ELF-1 (cell line): ENCODE data around the gene ABCG1.
"Not testable (repeated sequence)": the region's sequence is repeated elsewhere in the genome, so short reads cannot be mapped to it uniquely, and the experiment has no call there.

Experiments used
- DNase-seq: peaks from one replicate; pipeline ENCODE4 v3.0.0-alpha.2; 2016; ENCODE audit warnings: low read depth, low spot score

The ABCG1 gene

DNA sequence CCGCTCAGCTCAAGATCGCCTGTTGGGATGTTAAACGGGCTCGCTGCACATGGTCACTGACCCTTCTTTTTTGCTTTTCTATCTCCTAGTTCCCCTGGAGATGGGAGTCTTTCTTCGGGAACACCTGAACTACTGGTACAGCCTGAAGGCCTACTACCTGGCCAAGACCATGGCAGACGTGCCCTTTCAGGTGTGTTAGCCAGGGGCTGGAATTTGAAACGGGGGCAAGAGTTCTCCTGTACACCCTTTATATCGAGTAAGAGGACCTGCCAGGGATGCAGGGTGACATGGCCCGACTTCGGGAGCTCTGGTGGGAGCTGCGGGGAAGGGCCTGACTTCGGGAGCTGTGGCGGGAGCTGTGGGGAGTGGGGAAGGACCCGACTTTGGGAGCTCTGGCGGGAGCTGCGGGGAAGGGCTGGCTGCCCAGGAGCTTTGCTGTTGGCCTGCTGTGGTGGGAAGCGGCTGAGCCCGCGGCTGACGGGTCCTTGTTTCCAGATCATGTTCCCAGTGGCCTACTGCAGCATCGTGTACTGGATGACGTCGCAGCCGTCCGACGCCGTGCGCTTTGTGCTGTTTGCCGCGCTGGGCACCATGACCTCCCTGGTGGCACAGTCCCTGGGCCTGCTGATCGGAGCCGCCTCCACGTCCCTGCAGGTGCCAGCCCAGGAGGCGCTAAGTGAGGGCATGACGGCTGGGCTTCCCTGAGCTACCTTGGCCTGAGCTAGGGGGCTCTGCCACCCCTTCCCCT, 72.2 kb downstream of the ABCG1 start:
- DNase-seq = no peak

DNA sequence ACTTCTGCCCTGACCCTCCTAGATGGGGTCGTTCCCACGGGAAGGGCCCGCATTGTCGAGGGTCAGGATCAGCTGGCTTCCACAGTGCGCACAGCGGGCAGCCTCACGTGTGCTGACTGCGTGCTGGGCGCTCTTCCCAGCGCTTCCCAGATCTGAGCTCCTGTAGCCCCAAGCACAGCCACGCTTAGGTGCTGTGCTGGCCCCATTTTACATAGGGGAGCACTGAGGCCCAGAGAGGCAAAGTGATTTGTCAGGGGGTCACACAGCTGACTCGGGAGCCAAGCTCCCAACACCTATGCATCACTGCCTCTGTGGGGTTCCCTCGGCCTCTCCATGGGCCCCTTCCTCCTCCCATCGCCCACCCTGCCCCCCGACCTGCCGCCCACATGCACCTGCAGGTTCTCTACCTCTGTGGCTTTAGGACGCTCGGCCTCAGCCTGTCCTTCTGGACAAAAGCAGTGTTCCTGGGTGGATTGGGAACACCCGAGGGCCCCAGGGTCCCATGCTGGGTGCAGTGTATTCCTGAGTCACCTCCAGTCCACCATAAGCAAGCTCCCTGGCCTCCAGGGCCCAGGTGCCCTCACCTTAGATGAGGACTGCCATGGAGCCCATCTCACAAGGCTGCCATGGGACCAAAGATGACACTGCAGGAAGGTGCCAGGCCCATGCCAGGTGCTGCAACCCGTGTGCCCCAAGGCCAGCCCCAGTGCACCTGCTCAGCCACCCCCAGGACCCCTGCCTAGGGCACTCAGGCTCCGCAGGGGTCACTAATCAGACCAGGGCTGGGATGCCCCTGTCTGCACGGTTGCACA, 73.0 kb downstream of the ABCG1 start:
- no peak for DNase-seq

DNA sequence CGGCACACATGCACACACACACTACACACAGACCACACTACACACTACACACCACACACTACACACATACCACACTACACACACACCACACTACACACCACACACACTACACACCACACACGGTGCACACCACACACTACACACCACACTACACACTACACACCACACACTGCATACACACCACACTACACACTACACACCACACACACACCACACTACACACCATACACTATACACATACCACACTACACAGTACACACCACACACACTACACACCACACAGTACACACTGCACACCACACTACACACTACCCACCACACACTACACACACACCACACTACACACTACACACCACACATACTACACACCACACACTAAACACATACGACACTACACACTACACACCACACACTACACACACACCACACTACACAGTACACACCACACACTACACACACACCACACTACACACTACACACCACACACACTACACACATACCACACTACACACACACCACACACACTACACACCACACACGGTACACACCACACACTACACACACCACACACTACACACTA, 73.7 kb downstream of the ABCG1 start:
- not testable (repeated sequence) for DNase-seq

DNA sequence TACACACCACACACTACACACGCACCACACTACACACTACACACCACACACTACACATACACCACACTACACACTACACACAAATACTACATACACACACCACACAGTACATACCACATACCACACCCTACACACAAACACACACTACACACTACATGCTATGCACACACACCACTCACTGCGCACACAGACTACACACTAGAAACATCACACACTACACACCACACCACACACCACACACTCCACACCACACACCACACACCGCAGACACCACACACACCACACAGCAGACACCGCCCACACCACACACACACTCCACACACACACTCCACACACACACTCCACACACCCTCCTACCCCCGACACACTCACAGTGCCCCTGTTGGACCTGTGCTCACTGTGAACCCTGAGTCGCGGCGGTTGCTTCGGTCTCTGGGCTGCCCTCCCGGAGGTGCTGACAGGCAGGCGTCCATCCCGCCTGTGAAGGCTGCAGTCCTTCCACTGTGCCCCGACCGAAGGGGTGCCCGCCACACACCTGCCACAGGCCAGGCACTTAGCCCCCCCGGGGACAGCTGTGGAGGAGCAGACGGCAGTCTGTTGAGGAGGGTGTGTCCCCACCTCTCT, 74.8 kb downstream of the ABCG1 start:
- DNase-seq = no peak

DNA sequence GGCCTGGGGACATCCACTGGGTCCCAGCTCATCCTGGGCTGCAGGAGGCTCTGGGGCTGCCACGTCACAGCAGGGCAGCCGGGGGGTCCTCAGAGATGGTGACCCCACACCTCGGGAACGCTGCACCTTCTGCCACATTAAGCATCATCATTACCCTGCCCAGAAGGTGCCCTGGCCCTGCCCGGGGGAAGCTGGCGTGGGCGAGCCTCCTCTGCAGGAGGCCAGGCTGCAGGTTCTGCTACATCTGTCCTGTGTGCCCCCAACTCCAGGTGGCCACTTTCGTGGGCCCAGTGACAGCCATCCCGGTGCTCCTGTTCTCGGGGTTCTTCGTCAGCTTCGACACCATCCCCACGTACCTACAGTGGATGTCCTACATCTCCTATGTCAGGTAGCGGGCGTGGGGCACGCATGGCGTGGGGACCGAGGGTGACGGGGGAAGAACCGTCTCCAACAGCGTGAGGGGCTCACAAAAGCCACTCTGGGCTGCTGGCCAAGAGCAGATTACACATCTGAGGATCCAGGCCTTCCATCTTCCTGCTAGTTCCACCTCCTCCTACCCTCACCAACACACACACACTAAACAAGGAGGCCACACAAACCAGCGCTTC, 75.4 kb downstream of the ABCG1 start:
- no peak for DNase-seq

DNA sequence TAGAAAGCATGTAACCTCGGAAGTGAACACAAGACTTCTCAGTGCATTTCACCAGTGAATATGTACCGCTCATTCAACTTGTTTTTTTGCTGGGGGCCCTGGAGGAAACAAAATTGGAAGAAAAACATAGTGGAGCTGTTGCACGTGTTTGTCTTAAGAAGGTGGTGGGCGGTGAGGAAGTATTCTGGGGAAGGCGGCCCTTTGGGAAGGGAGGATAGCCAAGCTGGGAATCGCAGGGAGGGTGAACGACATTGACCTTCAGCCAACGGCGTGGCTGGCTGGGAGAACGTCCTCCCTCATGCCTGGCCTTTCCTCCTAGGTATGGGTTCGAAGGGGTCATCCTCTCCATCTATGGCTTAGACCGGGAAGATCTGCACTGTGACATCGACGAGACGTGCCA, 76.9 kb downstream of the ABCG1 start:
- DNase-seq = no peak

DNA sequence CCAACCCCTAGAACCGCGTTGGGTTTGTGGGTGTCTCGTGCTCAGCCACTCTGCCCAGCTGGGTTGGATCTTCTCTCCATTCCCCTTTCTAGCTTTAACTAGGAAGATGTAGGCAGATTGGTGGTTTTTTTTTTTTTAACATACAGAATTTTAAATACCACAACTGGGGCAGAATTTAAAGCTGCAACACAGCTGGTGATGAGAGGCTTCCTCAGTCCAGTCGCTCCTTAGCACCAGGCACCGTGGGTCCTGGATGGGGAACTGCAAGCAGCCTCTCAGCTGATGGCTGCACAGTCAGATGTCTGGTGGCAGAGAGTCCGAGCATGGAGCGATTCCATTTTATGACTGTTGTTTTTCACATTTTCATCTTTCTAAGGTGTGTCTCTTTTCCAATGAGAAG, 77.6 kb downstream of the ABCG1 start:
- no peak for DNase-seq

DNA sequence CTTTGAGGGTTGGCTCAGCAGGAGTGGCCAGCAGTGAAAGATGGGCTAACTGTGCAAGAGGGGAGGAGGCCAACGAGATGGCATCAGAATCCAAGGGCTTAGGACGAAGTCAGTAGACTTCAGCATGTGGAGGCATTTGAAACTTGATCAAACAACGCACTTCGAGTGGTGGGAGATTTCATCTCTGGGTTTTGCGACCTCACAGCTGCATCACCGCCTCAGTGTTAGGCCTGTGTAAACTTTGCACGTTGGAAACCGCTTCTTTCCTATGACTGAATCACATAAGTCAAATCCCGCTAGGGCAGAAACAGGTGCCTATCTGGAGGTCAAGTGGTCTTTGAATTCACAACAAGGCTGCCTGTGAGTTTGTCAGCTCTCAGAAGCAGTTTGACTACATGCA, 78.4 kb downstream of the ABCG1 start:
- DNase-seq = no peak

DNA sequence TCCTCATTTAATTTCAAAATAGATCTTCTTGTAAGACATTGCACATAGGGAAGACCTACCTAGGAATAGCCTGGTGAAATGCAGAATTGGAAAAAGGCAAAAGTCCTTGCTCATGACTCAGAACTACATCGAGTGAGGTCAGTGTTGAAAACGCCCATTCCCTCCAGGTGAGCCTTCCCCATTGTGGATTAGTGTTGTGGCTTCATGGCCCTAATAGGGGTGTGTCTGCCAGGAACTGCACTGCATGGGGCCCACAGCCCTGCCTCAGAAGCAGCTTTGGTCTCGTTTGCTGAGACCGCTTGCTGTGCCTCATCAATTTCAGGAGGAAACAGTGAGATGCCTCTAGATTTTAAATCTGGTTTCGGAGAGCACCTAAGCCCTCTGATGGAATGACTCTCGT, 79.3 kb downstream of the ABCG1 start:
- peak; percentile 58 for DNase-seq

DNA sequence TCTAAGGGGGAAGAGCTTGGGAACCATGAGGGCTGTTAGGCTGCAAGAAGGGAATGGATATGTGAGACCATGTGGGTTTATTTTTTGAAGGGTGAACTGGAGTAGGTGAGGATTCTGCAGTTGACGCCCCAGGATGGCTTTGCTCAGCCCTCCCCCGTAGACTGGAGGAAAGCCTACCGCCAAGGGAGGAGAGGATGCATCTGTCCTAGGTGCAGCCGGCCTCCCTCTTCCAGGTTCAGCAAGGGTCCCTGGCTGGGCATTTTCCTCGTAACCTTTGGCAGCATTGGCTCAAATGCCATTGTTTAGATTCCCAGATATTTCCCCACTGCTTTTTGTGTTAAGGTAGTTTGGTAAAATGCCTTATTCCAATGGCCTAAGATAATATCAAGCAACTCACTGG, 79.7 kb downstream of the ABCG1 start:
- DNase-seq = no peak

DNA sequence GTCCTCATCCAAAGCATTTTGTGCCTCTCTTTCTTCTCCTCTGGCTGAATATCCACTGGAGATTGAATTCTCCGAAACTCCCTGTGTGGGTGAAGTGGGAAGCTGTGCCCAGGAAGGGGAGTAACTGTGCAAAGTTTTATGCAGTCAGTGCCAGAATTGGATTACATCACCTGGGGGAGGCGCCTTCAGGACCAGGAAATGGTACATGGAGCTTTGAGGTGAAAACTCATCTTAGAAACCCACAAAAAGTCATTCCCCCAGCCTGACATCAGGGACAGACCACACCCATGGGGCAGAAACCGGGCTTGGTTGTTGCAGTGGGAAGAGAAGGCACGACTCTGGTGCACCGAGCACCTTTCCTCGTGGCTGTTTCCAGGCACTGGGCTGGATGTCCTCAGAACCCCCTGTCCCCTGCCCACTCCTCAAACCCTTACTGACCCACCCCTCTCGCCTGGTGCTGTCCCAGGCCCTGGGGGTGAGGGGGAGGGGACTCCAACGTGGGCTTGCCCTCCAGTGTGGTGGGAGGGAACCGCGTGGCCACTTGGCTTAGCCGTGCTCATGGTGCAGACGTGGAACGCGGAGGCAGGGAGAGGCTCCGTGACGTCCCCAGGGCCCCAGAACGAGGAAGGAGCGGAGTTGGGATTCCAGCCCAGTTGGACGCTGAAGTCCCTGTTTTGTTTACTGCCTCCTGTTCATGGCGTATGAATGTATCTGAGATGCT, 80.5 kb downstream of the ABCG1 start:
- DNase-seq = no peak

DNA sequence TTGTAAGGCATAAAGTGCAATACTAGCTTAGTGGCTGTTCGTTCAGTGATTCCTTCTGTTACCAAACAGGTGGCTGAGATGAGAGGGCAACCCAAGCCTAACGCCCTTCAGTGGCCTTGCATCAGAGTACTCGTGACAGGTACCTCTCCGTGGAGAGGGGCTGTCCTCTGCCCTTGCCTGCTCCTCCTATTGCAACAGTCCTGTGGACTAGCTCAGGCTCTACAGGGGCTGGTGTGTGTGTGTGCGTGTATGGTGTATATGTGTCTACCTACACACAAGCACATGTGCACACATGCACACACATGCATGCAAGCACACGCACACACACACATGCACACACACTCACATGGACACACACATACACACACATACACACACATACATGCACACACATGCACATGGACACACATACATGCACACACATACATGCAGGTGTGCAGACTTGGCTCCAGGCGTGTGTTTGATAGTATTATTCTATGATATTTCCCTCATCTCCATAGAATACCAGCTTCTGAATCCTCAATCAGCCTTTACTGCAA, 81.2 kb downstream of the ABCG1 start:
- no peak for DNase-seq

DNA sequence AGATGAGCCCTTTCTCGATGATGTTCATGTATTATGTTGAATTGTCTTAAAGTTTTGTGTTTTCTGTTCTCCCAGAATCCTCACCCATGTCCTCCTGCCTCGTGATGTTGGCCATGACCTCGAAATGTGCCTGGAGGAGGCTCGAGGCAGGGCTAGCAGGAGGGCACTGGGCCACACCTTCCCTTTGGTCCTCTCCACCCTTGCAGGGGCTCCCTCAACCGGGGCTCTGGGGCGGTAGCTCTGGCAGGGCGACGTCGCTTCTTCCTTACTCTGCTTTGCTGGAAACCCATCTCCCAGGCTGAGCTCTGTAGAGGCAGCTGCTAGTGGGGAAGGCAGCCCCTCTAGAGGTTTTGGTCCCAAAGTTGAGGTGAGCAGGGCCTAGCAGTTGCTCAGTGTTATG, 82.0 kb downstream of the ABCG1 start:
- DNase-seq = no peak

DNA sequence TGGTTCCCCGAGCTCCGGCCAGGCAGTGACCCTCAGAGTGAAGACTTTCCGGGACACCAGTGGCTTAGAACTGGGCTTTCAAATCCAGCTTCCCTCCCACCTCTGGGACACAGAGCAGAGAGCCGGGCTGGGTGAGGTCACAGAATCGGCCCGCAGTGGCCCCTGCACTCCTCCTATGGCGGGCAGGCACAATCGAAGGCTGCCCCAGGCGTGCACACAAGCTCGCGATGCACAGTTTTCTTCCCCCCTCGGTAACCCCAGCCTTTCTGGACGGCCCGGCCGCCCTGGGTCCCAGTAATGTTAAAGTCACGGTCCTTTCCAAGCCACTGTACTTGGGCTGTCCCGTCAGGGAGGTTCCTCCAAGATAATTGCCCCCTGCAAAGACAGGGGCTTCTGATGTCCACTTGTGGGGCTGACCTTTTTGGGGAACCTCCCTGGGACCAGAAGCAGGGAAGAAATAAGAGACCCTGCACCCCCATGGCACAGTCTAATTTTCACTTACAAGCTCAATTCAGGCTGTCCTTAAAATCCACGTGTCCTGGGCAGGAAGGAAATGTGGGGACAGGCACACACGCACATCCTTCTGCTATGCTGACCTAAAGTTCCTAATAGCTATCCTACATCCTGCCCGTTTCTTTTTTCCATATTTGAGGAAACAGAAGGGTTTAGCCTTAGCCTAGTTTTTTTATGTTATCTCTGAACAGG, 82.6 kb downstream of the ABCG1 start:
- DNase-seq = no peak

DNA sequence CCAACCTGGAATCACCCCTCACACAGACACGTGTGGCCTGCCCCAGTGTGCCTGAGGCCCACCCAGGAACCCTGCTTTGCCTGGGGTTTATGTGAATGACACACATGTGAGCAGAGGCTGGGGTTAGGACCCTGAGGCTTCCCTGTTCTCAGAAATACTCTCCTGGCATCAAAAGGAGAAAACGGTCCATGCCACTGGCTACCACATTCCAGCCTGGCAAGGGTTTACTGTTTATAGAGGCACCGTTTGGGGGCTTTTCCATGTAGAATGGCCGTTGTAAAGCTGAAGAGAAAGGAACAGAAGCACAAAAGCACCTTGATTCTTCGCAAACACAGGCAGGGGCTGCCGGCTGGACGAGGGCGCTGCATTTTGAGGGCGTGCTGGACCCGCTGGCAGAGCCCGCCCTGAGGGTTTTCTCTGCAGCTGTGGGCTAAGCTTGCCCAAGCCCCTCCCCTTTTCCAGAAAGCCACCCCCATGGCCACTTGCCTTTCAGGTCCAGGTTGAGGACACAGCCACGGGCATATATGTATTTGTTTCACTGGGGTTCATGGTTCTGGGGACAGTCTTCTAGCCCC, 83.2 kb downstream of the ABCG1 start:
- no peak for DNase-seq

DNA sequence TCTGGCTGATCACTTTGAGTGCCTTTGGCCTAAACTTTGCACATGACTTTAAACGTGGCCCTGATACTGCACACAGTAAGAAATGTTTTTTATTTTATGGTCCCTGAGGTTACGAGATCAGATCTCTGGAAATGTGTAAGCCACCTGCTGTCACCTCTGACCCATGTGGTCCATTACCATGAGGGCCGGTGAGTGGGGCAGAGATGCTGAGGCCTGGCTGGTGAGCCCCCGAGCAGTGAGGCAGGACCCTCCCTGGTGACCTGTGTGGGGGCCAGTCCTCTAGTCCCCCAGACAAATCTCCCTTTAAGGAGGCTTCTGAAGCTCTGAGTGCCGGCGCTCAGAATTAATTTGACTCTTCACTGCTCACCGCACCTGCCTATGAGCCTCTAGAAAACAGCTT, 83.9 kb downstream of the ABCG1 start:
- no peak for DNase-seq

DNA sequence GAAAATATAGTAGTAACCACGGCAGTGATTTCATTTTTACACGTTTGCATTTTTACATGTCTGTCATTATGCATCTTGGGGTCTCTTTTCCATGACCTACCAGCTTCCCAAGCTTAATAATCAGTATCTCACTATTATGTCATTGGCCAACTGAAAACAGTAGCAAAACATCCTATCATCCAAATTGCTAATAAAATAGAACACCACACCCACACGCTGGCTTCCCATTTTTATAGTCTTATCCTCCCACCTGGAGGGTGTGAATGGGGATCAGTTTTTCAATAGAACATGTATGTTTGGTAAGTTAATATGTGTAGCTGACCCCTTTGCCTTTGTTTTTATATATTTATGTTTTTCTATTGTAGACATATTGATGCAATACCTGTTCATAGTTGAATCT, 84.5 kb downstream of the ABCG1 start:
- no peak for DNase-seq

DNA sequence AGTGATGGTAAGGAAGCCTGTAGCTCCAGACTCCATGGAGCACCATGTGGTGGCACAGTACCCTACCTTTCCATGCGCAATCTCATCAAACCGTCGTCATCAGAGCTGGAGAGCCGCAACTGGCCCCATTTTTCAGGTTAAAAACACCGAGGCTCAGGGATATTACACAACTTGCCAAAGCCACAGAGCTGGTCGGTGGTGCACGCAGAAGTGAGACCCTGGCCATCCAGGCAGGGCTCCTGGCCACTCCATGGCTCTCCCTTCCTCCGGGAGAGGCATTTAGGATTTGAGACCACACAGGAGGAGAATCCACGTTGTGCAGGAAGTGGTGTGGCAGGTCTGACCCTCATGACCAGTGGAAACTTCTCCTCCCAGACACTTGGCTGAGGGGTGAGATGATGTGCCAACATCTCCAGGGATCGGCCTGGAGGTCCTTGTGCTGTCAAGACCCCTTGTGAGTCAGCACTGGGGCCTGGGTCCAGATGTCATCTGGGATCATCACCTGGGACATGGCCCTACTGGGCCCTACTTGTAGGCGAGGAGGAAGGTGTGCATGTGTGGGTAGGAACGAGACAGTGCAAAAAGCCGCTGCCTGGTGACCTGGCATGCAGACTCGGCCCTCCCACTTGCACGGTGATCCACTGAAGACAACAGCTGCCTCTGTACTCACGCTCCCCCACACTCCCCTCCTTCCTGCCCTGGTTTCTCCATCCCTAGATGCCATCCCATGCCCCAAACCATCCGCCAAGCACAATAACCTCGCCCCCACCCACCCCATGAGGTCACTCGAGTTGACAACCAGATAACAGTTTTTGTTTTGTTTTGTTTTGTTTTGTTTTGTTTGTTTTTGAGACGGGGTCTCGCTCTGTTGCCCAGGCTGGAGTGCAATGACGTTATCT, 85.9 kb downstream of the ABCG1 start:
- no peak for DNase-seq

DNA sequence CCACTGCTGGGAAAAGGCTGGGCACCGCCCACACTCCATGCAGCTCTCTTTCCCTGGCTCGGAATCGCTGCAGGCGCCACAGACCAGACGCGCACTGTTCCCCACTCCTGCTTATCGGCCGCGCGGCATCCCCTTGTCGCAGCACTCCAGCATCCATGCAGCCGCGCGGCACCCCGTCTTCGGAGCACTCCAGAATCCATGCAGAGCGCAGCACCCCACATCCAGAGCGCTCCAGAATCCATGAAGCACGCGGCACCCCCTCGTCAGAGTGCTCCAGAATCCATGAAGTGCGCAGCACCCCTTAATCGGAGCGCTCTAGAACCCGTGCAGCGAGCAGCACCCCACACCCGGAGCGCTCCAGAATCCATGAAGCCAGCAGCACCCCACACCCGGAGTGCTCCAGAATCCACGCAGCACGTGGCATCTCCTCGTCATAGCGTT, 86.8 kb downstream of the ABCG1 start:
- DNase-seq = no peak
